HPDE6-E6E7 (cell line): Measurements from ENCODE around the gene GMPR2.

ENCODE experiments used
- DNase-seq: peaks from one replicate; pipeline ENCODE4 v3.0.0; 2011; ENCODE audit warnings: missing footprints; ENCODE audit errors: extremely low spot score

The GMPR2 gene

GRCh38 chr14:24232645-24233537, at the start of gene GMPR2:
Gene GMPR2 (plus strand): TSS chr14:24232929. CDS start chr14:24233254, 325 bp downstream.
- no peak for DNase-seq

GRCh38 chr14:24183014-24183481, 49.7 kb upstream of the GMPR2 start:
- DNase-seq, result no peak

GRCh38 chr14:24184104-24184970, 48.4 kb upstream of the GMPR2 start:
- no peak for DNase-seq

GRCh38 chr14:24185026-24185425, 47.7 kb upstream of the GMPR2 start:
- no peak for DNase-seq

- no peak for DNase-seq
These were observed 47.0 kb upstream of the GMPR2 start for GRCh38 chr14:24185741-24186140.

- no peak for DNase-seq
These were observed 45.7 kb upstream of the GMPR2 start for GRCh38 chr14:24186831-24187538.

GRCh38 chr14:24187539-24187915, 45.2 kb upstream of the GMPR2 start:
- no peak for DNase-seq

- peak; percentile 98 for DNase-seq
These were observed 44.3 kb upstream of the GMPR2 start, which contains the start of gene IPO4 for GRCh38 chr14:24188251-24189058. Gene IPO4 (minus strand): TSS chr14:24188816. CDS start chr14:24188787, 29 bp downstream.

- no peak for DNase-seq
These were observed 43.7 kb upstream of the GMPR2 start for GRCh38 chr14:24189059-24189375.

GRCh38 chr14:24189460-24189859, 43.3 kb upstream of the GMPR2 start:
- DNase-seq, result no peak

- DNase-seq, result no peak
These were observed 42.3 kb upstream of the GMPR2 start for GRCh38 chr14:24190416-24190815.

- no peak for DNase-seq
These were observed 39.8 kb upstream of the GMPR2 start for GRCh38 chr14:24192933-24193332.

GRCh38 chr14:24194186-24194872, 38.4 kb upstream of the GMPR2 start:
- DNase-seq, result no peak

- no peak for DNase-seq
These were observed 37.9 kb upstream of the GMPR2 start for GRCh38 chr14:24194873-24195185.

- DNase-seq, result peak; percentile 86
These were observed 37.3 kb upstream of the GMPR2 start, which contains the start of gene TM9SF1 for GRCh38 chr14:24195186-24196070. Gene TM9SF1 (minus strand): TSS chr14:24195441. CDS start chr14:24195019, 422 bp downstream.

GRCh38 chr14:24196071-24197055, 36.4 kb upstream of the GMPR2 start:
- DNase-seq, result peak; percentile 21

- DNase-seq, result no peak
These were observed 35.7 kb upstream of the GMPR2 start for GRCh38 chr14:24197056-24197450.

GRCh38 chr14:24198814-24199524, 33.8 kb upstream of the GMPR2 start:
- no peak for DNase-seq
